Neuronal stem cell (in vitro differentiated cells): ENCODE results near the gene ANGPT4.

ENCODE experiments used
- DNase-seq: peaks from one replicate; pipeline ENCODE4 v3.0.0-alpha.2; 2013; ENCODE audit warnings: low spot score
- H2AFZ ChIP-seq: one replicate; pipeline ENCODE4 v1.6.1; 2013; ENCODE audit warnings: mild to moderate bottlenecking, low read length, inconsistent platforms
- H2AK5ac ChIP-seq: 2 replicates; pipeline ENCODE4 v1.6.1; 2013; ENCODE audit warnings: low read depth, mild to moderate bottlenecking, inconsistent platforms, low read length, moderate library complexity, mixed read lengths
- H2BK120ac ChIP-seq: 2 replicates; pipeline ENCODE4 v1.6.1; 2013; ENCODE audit warnings: low read depth, mild to moderate bottlenecking, inconsistent platforms, low read length, moderate library complexity, mixed read lengths
- H2BK12ac ChIP-seq: one replicate; pipeline ENCODE4 v1.6.1; 2013; ENCODE audit warnings: low read length, inconsistent platforms
- H2BK15ac ChIP-seq: 2 replicates; pipeline ENCODE4 v1.6.1; 2013; ENCODE audit warnings: mild to moderate bottlenecking, low read length, inconsistent platforms, mixed read lengths
- H2BK5ac ChIP-seq: one replicate; pipeline ENCODE4 v1.6.1; 2013; ENCODE audit warnings: inconsistent platforms, mild to moderate bottlenecking, low read length, moderate library complexity
- H3K14ac ChIP-seq: one replicate; pipeline ENCODE4 v1.6.1; 2013; ENCODE audit warnings: low read length, inconsistent platforms
- H3K18ac ChIP-seq: 2 replicates; pipeline ENCODE4 v1.6.1; 2013; ENCODE audit warnings: low read length, inconsistent platforms
- H3K23ac ChIP-seq: 2 replicates; pipeline ENCODE4 v1.6.1; 2013; ENCODE audit warnings: low read depth, mild to moderate bottlenecking, mixed read lengths, low read length, inconsistent platforms; ENCODE audit not compliant: poor library complexity
- H3K27ac ChIP-seq: replicated peaks from 3 replicates; pipeline ENCODE4 v1.5.1; 2013; ENCODE audit warnings: low read length, inconsistent platforms
- H3K27me3 ChIP-seq, 3 experiments: 2 replicates each; pipeline ENCODE4 v1.6.1; 2013; ENCODE audit warnings: low read length in 3 of 3, mild to moderate bottlenecking in 2 of 3, inconsistent platforms in 1 of 3, low read depth in 1 of 3, mixed read lengths in 1 of 3, moderate library complexity in 1 of 3; ENCODE audit not compliant: control insufficient read depth in 3 of 3, insufficient read depth in 3 of 3
- H3K36me3 ChIP-seq, 2 donors: replicated peaks in 1 of 2; 2 replicates each; pipeline ENCODE4 v1.6.1; 2013; ENCODE audit warnings: low read length in 2 of 2; ENCODE audit not compliant: control insufficient read depth in 2 of 2, insufficient read depth in 2 of 2
- H3K4ac ChIP-seq: 2 replicates; pipeline ENCODE4 v1.6.1; 2013; ENCODE audit warnings: inconsistent platforms, mild to moderate bottlenecking, low read length, moderate library complexity
- H3K4me1 ChIP-seq, 2 donors: 1 replicate in 1 of 2; 2 replicates in 1 of 2; pipeline ENCODE4 v1.6.1; 2013; ENCODE audit warnings: low read length in 2 of 2, low read depth in 1 of 2; ENCODE audit not compliant: control insufficient read depth in 2 of 2, insufficient read depth in 1 of 2
- H3K4me2 ChIP-seq: one replicate; pipeline ENCODE4 v1.6.1; 2013; ENCODE audit warnings: mild to moderate bottlenecking, low read length, inconsistent platforms; ENCODE audit not compliant: insufficient read depth, poor library complexity, severe bottlenecking
- H3K4me3 ChIP-seq, 2 donors: 2 replicates each; pipeline ENCODE4 v1.5.1; 2013; ENCODE audit warnings: low read length in 2 of 2, mild to moderate bottlenecking in 2 of 2, inconsistent platforms in 1 of 2, moderate library complexity in 1 of 2
- H3K79me1 ChIP-seq: one replicate; pipeline ENCODE4 v1.6.1; 2013; ENCODE audit warnings: low read depth, mild to moderate bottlenecking, inconsistent platforms, low read length, moderate library complexity
- H3K9ac ChIP-seq: one replicate; pipeline ENCODE4 v1.6.1; 2013; ENCODE audit warnings: mild to moderate bottlenecking, low read depth, low read length, inconsistent platforms; ENCODE audit not compliant: poor library complexity
- H3K9me3 ChIP-seq, 2 donors: replicated peaks in 1 of 2; 2 replicates each; pipeline versions ENCODE3 to v1.6.1; 2013; ENCODE audit warnings: low read length in 2 of 2, mild to moderate bottlenecking in 2 of 2, inconsistent platforms in 1 of 2, low read depth in 1 of 2, mixed read lengths in 1 of 2, moderate library complexity in 1 of 2; ENCODE audit not compliant: control insufficient read depth in 2 of 2, insufficient read depth in 1 of 2
- H4K8ac ChIP-seq: one replicate; pipeline ENCODE4 v1.6.1; 2013; ENCODE audit warnings: low read depth, mild to moderate bottlenecking, inconsistent platforms, low read length, moderate library complexity
- H4K91ac ChIP-seq: one replicate; pipeline ENCODE4 v1.6.1; 2013; ENCODE audit warnings: low read length, low read depth, mild to moderate bottlenecking, inconsistent platforms; ENCODE audit not compliant: poor library complexity
- WGBS, 2 donors: extraction: QIAGEN DNeasy Blood & Tissue Kit; methylation state at CpG; one replicate each; pipeline ENCODE4 v1.1.7; 2013; ENCODE audit warnings: missing lambda C conversion rate in 2 of 2, mixed read lengths in 1 of 2; ENCODE audit not compliant: insufficient read length in 2 of 2, insufficient replicate concordance in 1 of 2; ENCODE audit errors: extremely low coverage in 2 of 2; 5-methylcytosine and 5-hydroxymethylcytosine counted together

ANGPT4 gene

DNA sequence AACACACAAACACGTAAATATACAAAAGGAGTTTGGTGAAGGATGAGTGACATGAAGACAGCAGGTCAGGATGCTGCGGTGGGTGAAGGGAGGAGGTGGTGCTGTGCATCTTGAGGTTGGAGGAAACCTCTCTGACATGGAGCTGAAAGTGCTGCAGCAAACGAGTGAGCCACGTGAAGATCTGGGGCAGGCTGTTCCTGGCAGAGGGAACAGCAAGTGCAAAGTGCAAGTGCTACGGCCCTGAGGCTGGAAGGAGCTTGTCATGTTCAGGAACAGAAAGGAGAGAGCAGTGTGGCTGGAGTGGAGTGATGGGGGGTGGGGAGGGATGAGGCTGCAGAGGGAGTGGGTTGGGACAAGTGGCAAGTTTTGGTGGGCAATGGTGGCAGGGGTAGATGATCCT is 24.8 kb upstream of the ANGPT4 start:
- Histone ChIP-seq H3K27me3 (peaks cover 0 to 3% (median 0%) of the 10 kb centered on the region in 3 experiments), H3K9ac (no peak overlapping the region), H3K36me3 (no peaks in the 10 kb centered on the region), H4K91ac (no peak overlapping the region), H3K4me3 (no peak overlapping the region), H3K23ac (no peak overlapping the region), H4K8ac (no peak overlapping the region), H2BK15ac (no peak overlapping the region), H2BK5ac (no peak overlapping the region), H2BK120ac (no peak overlapping the region), H2AFZ (no peak overlapping the region), H3K4ac (no peak overlapping the region), H3K9me3 (no peaks in the 10 kb centered on the region), H3K4me1 (peaks cover 0 to 9% of the 10 kb centered on the region in 2 donors), H3K18ac (peak overlapping the region; percentile 9), H3K79me1 (peaks cover 2% of the 10 kb centered on the region), H3K27ac (no peak overlapping the region), H2AK5ac (no peak overlapping the region), H3K4me2 (no peak overlapping the region), H3K14ac (no peak overlapping the region), H2BK12ac (no peak overlapping the region)
- no peak for DNase-seq
- no CpG with 5 or more reads among the region's 5 CpGs for WGBS, 2 donors

- Histone ChIP-seq H3K14ac (no peak overlapping the region), H2BK12ac (no peak overlapping the region), H2AFZ (no peak overlapping the region), H3K36me3 (no peaks in the 10 kb centered on the region), H3K27ac (no peak overlapping the region), H3K4me3 (no peak overlapping the region), H2BK5ac (no peak overlapping the region), H2BK120ac (no peak overlapping the region), H3K4me2 (no peak overlapping the region), H2AK5ac (no peak overlapping the region), H3K9ac (no peak overlapping the region), H3K9me3 (no peaks in the 10 kb centered on the region), H3K4ac (no peak overlapping the region), H3K4me1 (peaks cover 0 to 2% of the 10 kb centered on the region in 2 donors), H3K27me3 (no peaks in the 10 kb centered on the region), H4K8ac (no peak overlapping the region), H3K79me1 (no peaks in the 10 kb centered on the region), H3K23ac (no peak overlapping the region), H4K91ac (no peak overlapping the region), H3K18ac (no peak overlapping the region), H2BK15ac (no peak overlapping the region)
- WGBS, 2 donors, result no CpG with 5 or more reads among the region's 5 CpGs
- DNase-seq, result no peak
Observed at GRCh38 chr20:939606-940005, 23.5 kb upstream of the ANGPT4 start.

- H3K27ac ChIP-seq, result no peak overlapping the region
- H4K91ac ChIP-seq, result no peak overlapping the region
- H3K14ac ChIP-seq, result no peak overlapping the region
- H2BK120ac ChIP-seq, result no peak overlapping the region
- H4K8ac ChIP-seq, result no peak overlapping the region
- no peak overlapping the region for H2AFZ ChIP-seq
- H3K4me3 ChIP-seq, result no peak overlapping the region
- no peak for DNase-seq
- H3K79me1 ChIP-seq, result no peaks in the 10 kb centered on the region
- no peaks in the 10 kb centered on the region for H3K4me1 ChIP-seq
- no peak overlapping the region for H2AK5ac ChIP-seq
- no peaks in the 10 kb centered on the region for H3K36me3 ChIP-seq
- H2BK15ac ChIP-seq, result no peak overlapping the region
- H3K9me3 ChIP-seq, result peaks cover 3 to 6% of the 10 kb centered on the region in 2 donors
- peak overlapping the region; percentile 23 for H3K18ac ChIP-seq
- no peak overlapping the region for H2BK12ac ChIP-seq
- no peak overlapping the region for H3K23ac ChIP-seq
- H3K4ac ChIP-seq, result no peak overlapping the region
- no CpG with 5 or more reads among the region's 9 CpGs for WGBS, 2 donors
- H2BK5ac ChIP-seq, result no peak overlapping the region
- H3K4me2 ChIP-seq, result no peak overlapping the region
- H3K9ac ChIP-seq, result no peak overlapping the region
- H3K27me3 ChIP-seq, result no peaks in the 10 kb centered on the region
Observed at GRCh38 chr20:934186-934840, 18.2 kb upstream of the ANGPT4 start.

- whole genome bisulfite sequencing, 2 donors, result no CpG with 5 or more reads among the region's 2 CpGs
- Histone ChIP-seq H2AFZ (no peak overlapping the region), H3K4me3 (no peak overlapping the region), H3K23ac (no peak overlapping the region), H3K4me1 (no peaks in the 10 kb centered on the region), H3K18ac (no peak overlapping the region), H3K9ac (no peak overlapping the region), H3K79me1 (no peaks in the 10 kb centered on the region), H3K36me3 (no peaks in the 10 kb centered on the region), H2BK15ac (no peak overlapping the region), H3K9me3 (peaks cover 3 to 6% of the 10 kb centered on the region in 2 donors), H2BK12ac (no peak overlapping the region), H2BK120ac (no peak overlapping the region), H2BK5ac (no peak overlapping the region), H3K14ac (no peak overlapping the region), H3K27me3 (no peaks in the 10 kb centered on the region), H3K27ac (no peak overlapping the region), H4K8ac (no peak overlapping the region), H3K4me2 (no peak overlapping the region), H2AK5ac (no peak overlapping the region), H3K4ac (no peak overlapping the region), H4K91ac (no peak overlapping the region)
- DNase-seq, result no peak
Observed at GRCh38 chr20:933029-933428, 16.9 kb upstream of the ANGPT4 start.
